ENCODE measurements around the gene IMMP2L.

- TF ChIP-seq YY1 (IDR thresholded peaks at IDR 0.05; ENCODE audit: low read depth, low read length) (no peak), CTCF (IDR thresholded peaks at IDR 0.05; ENCODE audit: control extremely low read depth in 1 of 3, insufficient read depth in 1 of 3, low read depth in 1 of 3, low read length in 3 of 3) (no peak), SAP30 (IDR thresholded peaks at IDR 0.05; ENCODE audit: insufficient read depth, insufficient replicate concordance, low read length) (no peak), POLR2AphosphoS5 (IDR thresholded peaks at IDR 0.05; ENCODE audit: low read depth, low read length) (no peak), SUZ12 (IDR thresholded peaks at IDR 0.05; ENCODE audit: low read length) (no peak), MAFK (IDR thresholded peaks at IDR 0.05; ENCODE audit: low read depth, low read length) (no peak), TAF1 (IDR thresholded peaks at IDR 0.05; ENCODE audit: low read depth, low read length) (no peak), EP300 (IDR thresholded peaks at IDR 0.05; ENCODE audit: borderline replicate concordance in 1 of 2, low read depth in 2 of 2, low read length in 2 of 2) (no peak), MAX (IDR thresholded peaks at IDR 0.05) (no peak)
These were observed 752.5 kb downstream of the IMMP2L start for GRCh38 chr7:110809832-110810231.

Measured in H1 (cell line).